MM.1S (cell line): ENCODE data around the gene MPO.

Experiments used
- DNase-seq: peaks from one replicate; pipeline ENCODE4 v3.0.0-alpha.2; 2015
- H2AFZ ChIP-seq: fragments of 300-600 bp; sonication (generic); 2 replicates; pipeline ENCODE4 v1.6.0; 2016; ENCODE audit warnings: antibody characterized with exemption, low read length
- H3F3A ChIP-seq: fragments of 300-600 bp; sonication (generic); 2 replicates; pipeline ENCODE4 v1.6.1; 2016; ENCODE audit warnings: mild to moderate bottlenecking, antibody characterized with exemption, low read length, moderate library complexity, mixed read lengths; ENCODE audit not compliant: insufficient read depth
- H3K27ac ChIP-seq: fragments of 300-600 bp; sonication (generic); 2 replicates; pipeline ENCODE4 v1.5.1; 2016; ENCODE audit warnings: mild to moderate bottlenecking, low read length
- H3K27me3 ChIP-seq: fragments of 300-600 bp; sonication (generic); replicated peaks from 2 replicates; pipeline ENCODE4 v1.6.0; 2016; ENCODE audit warnings: low read length; ENCODE audit not compliant: insufficient read depth
- H3K36me3 ChIP-seq: fragments of 300-600 bp; sonication (generic); replicated peaks from 2 replicates; pipeline ENCODE4 v1.6.1; 2016; ENCODE audit warnings: mild to moderate bottlenecking, low read length, mixed read lengths; ENCODE audit not compliant: insufficient read depth
- H3K4me1 ChIP-seq: fragments of 300-600 bp; sonication (generic); 2 replicates; pipeline ENCODE4 v1.6.1; 2016; ENCODE audit warnings: low read length, mixed read lengths
- H3K4me2 ChIP-seq: fragments of 300-600 bp; sonication (generic); 2 replicates; pipeline ENCODE4 v1.6.0; 2016; ENCODE audit warnings: low read depth, low read length
- H3K4me3 ChIP-seq: fragments of 300-600 bp; sonication (generic); 2 replicates; pipeline ENCODE4 v1.5.1; 2016; ENCODE audit warnings: low read length, mixed read lengths
- H3K79me2 ChIP-seq: fragments of 300-600 bp; sonication (generic); 2 replicates; pipeline ENCODE4 v1.6.1; 2016; ENCODE audit warnings: mixed run types, low read length, mixed read lengths
- H3K9ac ChIP-seq: fragments of 300-600 bp; sonication (generic); 2 replicates; pipeline ENCODE4 v1.6.1; 2016; ENCODE audit warnings: low read length, mixed read lengths
- H3K9me2 ChIP-seq: fragments of 300-600 bp; sonication (generic); replicated peaks from 2 replicates; pipeline ENCODE4 v1.6.1; 2016; ENCODE audit warnings: mild to moderate bottlenecking, low read length, mixed read lengths; ENCODE audit not compliant: insufficient read depth
- H3K9me3 ChIP-seq: fragments of 300-600 bp; sonication (generic); replicated peaks from 2 replicates; pipeline ENCODE4 v1.6.1; 2016; ENCODE audit warnings: mild to moderate bottlenecking, low read length, mixed read lengths; ENCODE audit not compliant: insufficient read depth
- H4K20me1 ChIP-seq: fragments of 300-600 bp; sonication (generic); 2 replicates; pipeline ENCODE4 v1.6.1; 2016; ENCODE audit warnings: mild to moderate bottlenecking, low read length, moderate library complexity, mixed read lengths; ENCODE audit not compliant: insufficient read depth
- CTCF ChIP-seq: fragments of 300-600 bp; sonication (generic); IDR thresholded peaks from 2 replicates; pipeline ENCODE4 v1.5.1; 2016; ENCODE audit warnings: antibody characterized with exemption, low read length, mixed read lengths
- EZH2 ChIP-seq: fragments of 300-600 bp; sonication (generic); optimal IDR thresholded peaks from 2 replicates; pipeline ENCODE3; 2017; ENCODE audit warnings: low read depth, mild to moderate bottlenecking, antibody characterized with exemption, low read length, mixed read lengths
- EZH2phosphoT487 ChIP-seq: fragments of 300-600 bp; sonication (generic); IDR thresholded peaks from 2 replicates; pipeline ENCODE4 v1.6.1; 2018; ENCODE audit warnings: antibody characterized with exemption, low read length

The MPO gene

GRCh38 chr17:58239987-58240386 lies 40.7 kb downstream of the MPO start:
- no peaks in the 10 kb centered on the region for H3K9me2 ChIP-seq
- H3K79me2 ChIP-seq, result no peaks in the 10 kb centered on the region
- H2AFZ ChIP-seq, result no peak overlapping the region
- H3K4me1 ChIP-seq, result no peaks in the 10 kb centered on the region
- H3K27me3 ChIP-seq, result peaks cover 100% of the 10 kb centered on the region
- no peaks in the 10 kb centered on the region for H3F3A ChIP-seq
- H3K27ac ChIP-seq, result no peak overlapping the region
- no peak overlapping the region for H3K9ac ChIP-seq
- H3K4me3 ChIP-seq, result no peak overlapping the region
- H3K4me2 ChIP-seq, result no peak overlapping the region
- DNase-seq, result no peak
- no peaks in the 10 kb centered on the region for H3K9me3 ChIP-seq
- TF ChIP-seq CTCF (no peak), EZH2 (no peak), EZH2phosphoT487 (no peak)
- H3K36me3 ChIP-seq, result no peaks in the 10 kb centered on the region
- no peaks in the 10 kb centered on the region for H4K20me1 ChIP-seq

- Histone ChIP-seq H3K27me3 (peaks cover 98% of the 10 kb centered on the region), H3K9me2 (no peaks in the 10 kb centered on the region), H2AFZ (no peak within 1 kb of the TSS), H3K4me2 (no peak within 1 kb of the TSS), H3K9me3 (no peaks in the 10 kb centered on the region), H3F3A (0 out of 2 replicates have a peak, but pooled peaks cover under 1% of the 10 kb centered on the region), H3K4me3 (no peak within 1 kb of the TSS), H3K36me3 (no peaks in the 10 kb centered on the region), H3K9ac (no peak within 1 kb of the TSS), H3K79me2 (no peaks in the 10 kb centered on the region), H3K27ac (no peak within 1 kb of the TSS), H3K4me1 (peaks cover under 1% of the 10 kb centered on the region; the same call in 1 of the 2 replicates), H4K20me1 (no peaks in the 10 kb centered on the region)
- no peak for DNase-seq
- TF ChIP-seq CTCF (no peak), EZH2phosphoT487 (no peak), EZH2 (no peak)
Observed at GRCh38 chr17:58238147-58238634, 42.5 kb downstream of the MPO start, which contains the start of gene LPO. Gene LPO, plus strand, starts transcription at chr17:58238584. Its CDS starts 4,396 bp downstream, at chr17:58242980.

- H3K4me3 ChIP-seq, result no peak overlapping the region
- H3K9me3 ChIP-seq, result no peaks in the 10 kb centered on the region
- no peak overlapping the region for H2AFZ ChIP-seq
- H3K9me2 ChIP-seq, result no peaks in the 10 kb centered on the region
- H3F3A ChIP-seq, result peaks cover 14% of the 10 kb centered on the region; the same call in 1 of the 2 replicates
- no peaks in the 10 kb centered on the region for H3K79me2 ChIP-seq
- no peaks in the 10 kb centered on the region for H3K36me3 ChIP-seq
- TF ChIP-seq CTCF (no peak), EZH2 (no peak), EZH2phosphoT487 (no peak)
- H3K4me1 ChIP-seq, result peaks cover 14% of the 10 kb centered on the region
- no peaks in the 10 kb centered on the region; the same call in 1 of the 2 replicates for H4K20me1 ChIP-seq
- DNase-seq, result no peak
- H3K27ac ChIP-seq, result no peak overlapping the region
- no peak overlapping the region for H3K9ac ChIP-seq
- H3K27me3 ChIP-seq, result peaks cover 96% of the 10 kb centered on the region
- H3K4me2 ChIP-seq, result no peak overlapping the region
Observed at GRCh38 chr17:58236394-58236793, 44.3 kb downstream of the MPO start.
